HL-60/S4 (cell line): ENCODE measurements around the gene DNAL4.

Experiments
- in situ Hi-C: fragments of 300-500 bp; cut with MboI; formaldehyde crosslinking; loops from 2 replicates; pipeline ENCODE4 v1.14.3; 2022; ENCODE audit warnings: low sequenced_read_pairs

DNAL4 gene

GRCh38 chr22:38788021-38788816, 5.7 kb downstream of the DNAL4 start:
- in situ Hi-C loops, result no loop called here

- in situ Hi-C loops, result no loop called here
Measured at GRCh38 chr22:38786631-38787030, 7.3 kb downstream of the DNAL4 start.

GRCh38 chr22:38784856-38785255, 9.1 kb downstream of the DNAL4 start:
- in situ Hi-C loops, result no loop called here

GRCh38 chr22:38784035-38784434, 9.9 kb downstream of the DNAL4 start:
- in situ Hi-C loops, result no loop called here

GRCh38 chr22:38783095-38783615, 10.8 kb downstream of the DNAL4 start:
- in situ Hi-C loops, result no loop called here

- in situ Hi-C loops, result no loop called here
Measured at GRCh38 chr22:38782402-38783094, 11.4 kb downstream of the DNAL4 start.

- in situ Hi-C loops, result no loop called here
Measured at GRCh38 chr22:38781033-38781432, 12.9 kb downstream of the DNAL4 start.

- in situ Hi-C loops, result no loop called here
Measured at GRCh38 chr22:38777087-38777671, 16.8 kb downstream of the DNAL4 start.

GRCh38 chr22:38776086-38776485, 17.9 kb downstream of the DNAL4 start:
- in situ Hi-C loops, result no loop called here

GRCh38 chr22:38775656-38776055, 18.3 kb downstream of the DNAL4 start:
- in situ Hi-C loops, result no loop called here

- in situ Hi-C loops, result no loop called here
Measured at GRCh38 chr22:38774496-38775166, 19.3 kb downstream of the DNAL4 start.

GRCh38 chr22:38773363-38773946, 20.5 kb downstream of the DNAL4 start:
- in situ Hi-C loops, result no loop called here

- in situ Hi-C loops, result no loop called here
Measured at GRCh38 chr22:38772623-38772873, 21.4 kb downstream of the DNAL4 start.

- in situ Hi-C loops, result no loop called here
Measured at GRCh38 chr22:38770257-38770949, 23.5 kb downstream of the DNAL4 start.

- in situ Hi-C loops, result no loop called here
Measured at GRCh38 chr22:38768036-38768435, 25.9 kb downstream of the DNAL4 start.

- in situ Hi-C loops, result no loop called here
Measured at GRCh38 chr22:38767313-38767712, 26.6 kb downstream of the DNAL4 start.

GRCh38 chr22:38766076-38766777, 27.7 kb downstream of the DNAL4 start:
- in situ Hi-C loops, result no loop called here

- in situ Hi-C loops, result no loop called here
Measured at GRCh38 chr22:38762551-38762983, 31.4 kb downstream of the DNAL4 start.

GRCh38 chr22:38761202-38762162, 32.5 kb downstream of the DNAL4 start:
- in situ Hi-C loops, result no loop called here
